LNCaP clone FGC (cell line): Measurements from ENCODE around the gene UBXN6.
A peak's percentile ranks its signal among the peaks of the same experiment; 100 is the strongest.

Source experiments
- DNase-seq: peaks from one replicate; pipeline ENCODE4 v3.0.0-alpha.2; 2011; ENCODE audit warnings: low read depth
- H3K4me3 ChIP-seq: 2 replicates; pipeline ENCODE4 v1.5.1; 2011; ENCODE audit warnings: mild to moderate bottlenecking, low read depth, low read length, control low read depth
- CTCF ChIP-seq: IDR thresholded peaks from 2 replicates; pipeline ENCODE4 v1.5.1; 2012; ENCODE audit warnings: mild to moderate bottlenecking; ENCODE audit not compliant: control insufficient read depth, insufficient read depth; ENCODE audit errors: extremely low read depth

The UBXN6 gene

DNA sequence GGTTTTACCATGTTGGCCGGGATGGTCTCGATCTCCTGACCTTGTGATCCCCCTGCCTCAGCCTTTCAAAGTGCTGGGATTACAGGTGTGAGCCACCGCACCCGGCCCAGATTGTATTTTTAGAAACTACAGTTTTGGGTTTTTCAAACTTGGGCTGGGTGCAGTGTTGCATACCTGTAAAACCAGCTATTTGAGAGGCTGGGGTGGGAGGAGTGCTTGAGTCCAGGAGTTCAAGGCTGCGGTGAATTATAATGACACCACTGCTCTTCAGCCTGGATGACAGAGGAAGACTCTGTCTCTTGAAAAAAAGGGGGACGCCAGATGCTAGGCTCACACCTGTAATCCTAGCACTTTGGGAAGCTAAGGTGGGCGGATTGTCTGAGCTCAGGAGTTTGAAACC is 51.0 kb downstream of the UBXN6 start:
- DNase-seq: no peak
- H3K4me3 ChIP-seq: no peak overlapping the region
- TF ChIP-seq CTCF: no peak

GRCh38 chr19:4405977-4406376 is 51.6 kb downstream of the UBXN6 start:
- no peak for TF ChIP-seq CTCF
- H3K4me3 ChIP-seq: no peak overlapping the region
- DNase-seq: no peak

DNA sequence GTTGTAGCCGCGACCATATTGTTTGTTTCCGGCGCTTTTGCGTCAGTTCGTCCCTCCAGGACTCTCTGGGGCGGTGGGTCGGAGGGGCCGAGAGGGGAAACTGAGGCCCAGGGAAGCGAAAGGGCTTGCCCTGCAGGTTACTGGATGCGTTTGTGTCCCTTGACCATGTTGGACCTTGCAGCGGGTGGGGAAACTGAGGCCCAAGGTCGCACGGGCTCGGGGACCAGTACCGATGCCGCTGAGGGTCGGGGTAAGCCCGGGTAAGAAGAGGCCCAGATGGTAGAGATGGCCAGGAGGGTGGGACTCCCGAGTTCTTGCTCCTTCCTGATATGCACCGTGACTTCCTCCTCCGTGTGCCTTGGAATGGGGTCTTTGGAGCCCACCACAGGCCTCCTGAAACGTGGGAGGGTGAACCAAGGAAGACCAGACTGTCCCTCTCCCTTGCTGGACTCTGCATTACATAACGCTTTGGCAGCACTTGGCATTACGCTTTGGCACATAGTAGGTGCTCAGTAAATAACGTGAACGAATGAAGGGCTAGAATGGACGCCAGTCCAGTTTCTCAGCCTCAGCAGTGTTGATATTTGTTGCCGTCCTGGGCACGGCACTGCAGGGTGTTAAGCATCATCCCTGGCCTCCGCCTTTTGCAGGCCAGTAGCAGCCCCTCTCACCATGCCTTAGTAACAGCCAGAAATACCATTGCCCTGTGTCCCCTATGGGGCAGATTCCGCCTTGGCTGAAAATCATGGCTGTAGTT is 54.4 kb downstream of the UBXN6 start:
- TF ChIP-seq CTCF: no peak
- peak overlapping the region; percentile 96 for H3K4me3 ChIP-seq
- no peak for DNase-seq

GRCh38 chr19:4402171-4403004 is 55.2 kb downstream of the UBXN6 start, which contains the start of gene CHAF1A:
TSS of gene CHAF1A (plus strand) at chr19:4402640. CDS start at chr19:4402763, 123 bp downstream.
- TF ChIP-seq CTCF: no peak
- peak; percentile 100 for DNase-seq
- peak within 1 kb of the TSS; percentile 96 for H3K4me3 ChIP-seq

DNA sequence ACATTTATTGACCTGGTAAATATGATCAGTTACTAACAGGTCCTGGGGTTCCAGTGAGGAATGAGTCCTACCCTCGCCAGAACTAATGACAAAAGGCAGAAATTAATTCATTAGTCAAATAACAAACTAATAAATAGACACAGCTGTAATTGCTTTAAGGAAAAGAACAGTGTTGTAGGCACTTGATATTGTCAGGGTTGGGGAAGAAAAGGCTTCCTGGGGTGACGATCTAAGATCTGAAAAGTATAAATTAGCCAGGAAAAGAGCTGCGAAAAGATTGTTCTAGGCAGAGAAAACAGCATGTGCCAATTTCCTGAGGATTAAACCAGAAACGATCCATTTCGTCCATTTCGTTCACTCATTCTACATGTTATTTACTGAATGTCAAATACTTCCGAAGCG is 55.8 kb downstream of the UBXN6 start:
- DNase-seq: no peak
- TF ChIP-seq CTCF: no peak
- peak overlapping the region; percentile 96 for H3K4me3 ChIP-seq

GRCh38 chr19:4400135-4400936 is 57.3 kb downstream of the UBXN6 start, which contains the start of gene SH3GL1:
TSS of gene SH3GL1 (minus strand) at chr19:4400547. CDS start at chr19:4400368, 179 bp downstream.
- H3K4me3 ChIP-seq: peak within 1 kb of the TSS; percentile 96
- peak; percentile 100 for TF ChIP-seq CTCF
- DNase-seq: peak; percentile 76
